HUES64 (cell line): ENCODE results near the gene CHST3.

ENCODE experiments used
- H3K27ac ChIP-seq: 2 replicates; pipeline ENCODE4 v1.7.0; 2013; ENCODE audit warnings: low read depth, low read length, inconsistent platforms
- H3K27me3 ChIP-seq: 2 replicates; pipeline ENCODE4 v1.6.1; 2013; ENCODE audit warnings: mild to moderate bottlenecking, low read length; ENCODE audit not compliant: insufficient read depth
- H3K36me3 ChIP-seq: 2 replicates; pipeline ENCODE4 v1.6.1; 2013; ENCODE audit warnings: mild to moderate bottlenecking, low read length; ENCODE audit not compliant: insufficient read depth
- H3K4me1 ChIP-seq: 2 replicates; pipeline ENCODE4 v1.6.1; 2013; ENCODE audit warnings: mild to moderate bottlenecking, low read length, moderate library complexity; ENCODE audit not compliant: insufficient read depth
- H3K4me3 ChIP-seq: 2 replicates; pipeline ENCODE4 v1.5.1; 2013; ENCODE audit warnings: mild to moderate bottlenecking, low read length, moderate library complexity
- H3K9ac ChIP-seq: 2 replicates; pipeline ENCODE4 v1.6.1; 2013; ENCODE audit warnings: mild to moderate bottlenecking, low read depth, low read length
- H3K9me3 ChIP-seq: 2 replicates; pipeline ENCODE4 v1.6.1; 2013; ENCODE audit warnings: low read depth, low read length; ENCODE audit not compliant: insufficient read depth
- WGBS: fragments of 150-250, 120-280 bp; methylation state at CpG from one replicate; pipeline ENCODE4 v1.1.7; 2013; ENCODE audit warnings: missing lambda C conversion rate; 5-methylcytosine and 5-hydroxymethylcytosine counted together

The CHST3 gene

DNA sequence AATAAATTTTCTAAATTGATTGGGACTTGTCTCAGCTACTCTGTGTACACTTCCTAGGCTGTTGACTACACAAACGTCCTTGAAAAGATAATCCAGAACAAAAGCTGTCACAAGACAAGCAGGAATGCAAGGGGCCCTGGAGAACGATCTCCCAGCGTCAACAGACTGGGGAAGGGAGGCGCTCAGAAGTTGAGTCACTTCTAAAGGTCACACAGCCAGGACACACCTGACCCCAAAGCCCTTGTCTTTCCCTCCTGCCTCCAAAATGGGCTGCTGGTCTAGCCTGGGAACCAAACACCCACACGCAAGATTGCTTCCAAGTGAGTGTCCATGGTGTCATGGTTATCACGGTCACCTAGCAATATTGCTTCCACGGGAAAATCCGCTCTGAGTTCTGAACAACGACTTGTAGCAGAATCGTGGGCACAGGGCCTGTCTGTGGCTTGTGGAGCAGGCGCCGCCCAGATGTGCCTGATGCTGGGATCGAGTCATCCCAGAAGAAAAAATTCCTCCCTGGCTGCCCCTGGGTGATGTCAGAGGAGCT is 74.3 kb downstream of the CHST3 start:
- H3K9me3 ChIP-seq, result no peaks in the 10 kb centered on the region
- no peaks in the 10 kb centered on the region for H3K36me3 ChIP-seq
- no peak overlapping the region for H3K9ac ChIP-seq
- no peaks in the 10 kb centered on the region for H3K27me3 ChIP-seq
- peaks cover 19% of the 10 kb centered on the region; the same call in 1 of the 2 replicates for H3K4me1 ChIP-seq
- H3K27ac ChIP-seq, result peak overlapping the region; percentile 47; the same call in 1 of the 2 replicates
- 85% methylated on average over 13 of the region's 13 CpGs for WGBS
- no peak overlapping the region for H3K4me3 ChIP-seq

DNA sequence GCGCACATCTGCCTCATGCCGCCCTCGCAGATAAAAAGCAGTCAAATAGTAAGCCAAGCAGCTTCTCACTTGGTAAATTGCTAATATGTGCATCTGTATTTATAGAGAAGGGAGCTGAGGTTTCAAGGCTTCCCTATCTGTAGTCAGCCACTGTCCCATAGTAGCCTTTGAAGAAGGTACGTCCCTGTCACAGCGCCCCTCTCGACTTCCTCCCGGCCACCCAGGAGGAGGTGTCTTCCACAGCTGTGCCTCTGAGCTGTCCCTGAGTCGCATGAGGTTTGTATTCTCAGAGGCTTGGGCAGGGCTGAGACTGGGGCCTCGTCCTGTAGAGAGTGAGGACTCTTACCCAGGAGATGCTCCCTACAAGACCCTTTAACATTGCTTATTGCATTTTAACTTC is 75.2 kb downstream of the CHST3 start:
- Histone ChIP-seq H3K36me3 (no peaks in the 10 kb centered on the region), H3K27ac (no peak overlapping the region), H3K27me3 (no peaks in the 10 kb centered on the region), H3K4me3 (no peak overlapping the region), H3K9me3 (no peaks in the 10 kb centered on the region), H3K4me1 (peaks cover 19% of the 10 kb centered on the region; the same call in 1 of the 2 replicates), H3K9ac (no peak overlapping the region)
- WGBS, result 70% methylated on average over 9 of the region's 9 CpGs

DNA sequence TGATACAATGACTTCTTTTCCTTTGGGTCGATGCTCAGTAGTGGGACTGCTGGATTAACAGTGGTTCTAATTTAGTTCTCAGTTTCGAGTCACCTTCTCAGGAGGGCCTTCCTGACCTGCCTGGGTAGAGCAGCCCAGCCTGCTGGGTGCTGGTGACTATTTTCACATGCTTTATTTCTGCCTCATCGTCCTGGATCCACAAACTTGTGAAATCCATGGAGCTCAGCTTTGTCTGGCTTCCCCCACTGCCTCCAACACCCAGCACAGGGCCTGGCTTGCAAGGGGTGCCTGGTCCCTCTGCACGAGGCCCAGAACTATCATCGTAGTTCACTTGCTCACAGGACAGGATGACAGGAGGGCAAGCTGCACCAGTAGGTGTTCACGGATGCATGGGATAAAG is 77.3 kb downstream of the CHST3 start:
- no peak overlapping the region for H3K27ac ChIP-seq

DNA sequence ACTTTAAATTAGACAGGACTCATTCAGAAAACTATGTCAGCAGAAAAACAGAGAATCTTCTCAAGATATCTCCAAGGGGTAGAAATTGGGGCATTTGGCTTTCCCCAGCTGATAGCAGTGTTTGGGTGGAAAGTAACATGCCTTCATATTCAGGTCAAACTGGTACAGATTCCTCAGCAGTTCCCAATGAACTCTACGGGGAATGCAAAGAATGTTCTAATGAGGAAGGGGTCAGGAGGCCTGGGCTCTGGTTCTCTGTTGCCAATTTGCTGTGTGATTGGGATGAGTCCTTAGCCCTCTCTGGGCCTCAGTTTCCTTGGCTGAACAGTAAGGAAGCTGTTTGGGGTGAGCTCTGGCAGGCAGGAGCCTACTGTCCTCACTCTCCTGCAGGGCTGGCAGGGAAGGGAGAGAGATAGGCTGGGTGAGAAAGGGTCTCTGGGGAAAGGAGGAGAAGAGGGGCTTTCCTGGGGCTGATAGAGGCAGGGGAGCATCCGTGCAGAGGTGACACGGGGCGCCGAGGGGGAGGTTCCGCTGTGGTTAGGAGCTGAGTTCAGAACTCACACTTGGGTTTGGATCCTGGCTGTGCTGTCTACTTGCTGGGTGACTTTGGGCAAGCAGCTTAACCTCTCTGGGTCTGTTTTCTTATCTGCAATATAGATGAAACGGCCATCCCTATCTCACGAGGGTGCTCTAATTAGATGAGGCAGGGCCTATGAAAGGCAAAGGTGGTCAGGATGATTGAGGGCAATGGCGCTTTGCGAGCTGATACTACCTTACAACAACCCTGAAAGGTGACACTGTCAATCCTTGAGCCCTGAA is 79.0 kb downstream of the CHST3 start:
- H3K27me3 ChIP-seq, result no peaks in the 10 kb centered on the region
- no peak overlapping the region for H3K4me3 ChIP-seq
- H3K4me1 ChIP-seq, result peaks cover 9% of the 10 kb centered on the region
- no peaks in the 10 kb centered on the region for H3K36me3 ChIP-seq
- no peak overlapping the region for H3K9ac ChIP-seq
- WGBS, result 92% methylated on average over 10 of the region's 10 CpGs
- no peak overlapping the region for H3K27ac ChIP-seq
- H3K9me3 ChIP-seq, result no peaks in the 10 kb centered on the region

More for the DNA sequence above, 77.3 kb downstream of the CHST3 start:
- Histone ChIP-seq H3K9me3 (no peaks in the 10 kb centered on the region), H3K4me3 (no peak overlapping the region), H3K36me3 (no peaks in the 10 kb centered on the region), H3K4me1 (peaks cover 19% of the 10 kb centered on the region; the same call in 1 of the 2 replicates), H3K27me3 (no peaks in the 10 kb centered on the region), H3K9ac (no peak overlapping the region)
- 90% methylated on average over 6 of the region's 6 CpGs for WGBS

DNA sequence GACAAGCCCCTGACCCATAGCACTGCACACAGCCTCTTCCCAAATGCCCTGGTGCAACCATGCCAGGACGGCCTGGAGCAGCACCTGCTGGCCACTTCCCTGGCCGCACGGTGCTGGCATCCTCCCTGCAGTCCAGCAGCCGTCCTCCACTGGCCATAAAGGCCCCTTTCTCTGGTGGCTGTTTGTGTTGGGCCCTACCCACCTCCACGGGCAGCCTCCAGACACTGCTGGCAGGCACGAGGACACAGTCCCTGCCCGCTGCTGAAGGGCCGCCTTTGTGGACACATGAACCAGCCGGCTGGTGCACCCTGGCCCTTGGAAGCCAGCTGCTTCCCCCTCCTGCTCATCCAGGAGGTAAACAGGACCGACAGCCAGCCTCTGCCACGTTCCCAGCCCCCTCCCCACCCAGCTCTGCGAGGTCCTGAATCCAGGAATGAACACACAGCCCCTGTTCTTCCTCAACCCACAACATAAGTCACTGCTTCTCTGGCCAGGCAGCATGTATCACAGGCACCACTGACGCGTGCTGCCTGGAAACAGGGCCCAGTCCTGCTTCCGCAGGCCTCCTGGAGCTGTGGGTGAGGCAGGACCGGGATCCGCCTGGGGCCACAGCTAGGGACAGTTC is 80.3 kb downstream of the CHST3 start:
- no peaks in the 10 kb centered on the region for H3K36me3 ChIP-seq
- peaks cover 1% of the 10 kb centered on the region; the same call in 1 of the 2 replicates for H3K9me3 ChIP-seq
- 83% methylated on average over 17 of the region's 17 CpGs for WGBS
- H3K4me3 ChIP-seq, result no peak overlapping the region
- no peak overlapping the region for H3K27ac ChIP-seq
- no peak overlapping the region for H3K9ac ChIP-seq
- H3K4me1 ChIP-seq, result peaks cover 6% of the 10 kb centered on the region
- no peaks in the 10 kb centered on the region for H3K27me3 ChIP-seq

DNA sequence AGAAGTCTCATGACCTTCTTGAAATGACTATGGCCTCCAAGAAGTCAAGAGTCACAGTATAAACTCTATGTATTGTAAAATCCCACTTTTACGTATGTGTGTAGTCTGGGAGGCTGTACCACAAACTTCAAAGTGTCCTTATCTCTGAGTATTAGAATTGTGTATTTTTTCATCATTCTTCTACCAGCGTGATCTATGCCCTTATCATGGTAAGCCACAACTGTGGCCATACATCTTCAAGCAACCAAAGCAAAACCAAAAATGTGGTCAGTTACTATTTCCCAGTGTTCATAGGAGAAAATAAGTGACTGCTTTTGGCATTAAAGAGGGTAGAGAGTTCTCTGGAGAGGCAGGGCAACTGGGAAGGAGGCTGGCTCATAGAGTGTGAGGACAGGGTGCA is 81.4 kb downstream of the CHST3 start:
- Histone ChIP-seq H3K4me3 (no peak overlapping the region), H3K27ac (no peak overlapping the region), H3K4me1 (peaks cover 6% of the 10 kb centered on the region), H3K9ac (no peak overlapping the region), H3K9me3 (peaks cover 6% of the 10 kb centered on the region; the same call in 1 of the 2 replicates), H3K36me3 (no peaks in the 10 kb centered on the region), H3K27me3 (no peaks in the 10 kb centered on the region)
- WGBS, result 100% methylated on average over 1 of the region's 2 CpGs

DNA sequence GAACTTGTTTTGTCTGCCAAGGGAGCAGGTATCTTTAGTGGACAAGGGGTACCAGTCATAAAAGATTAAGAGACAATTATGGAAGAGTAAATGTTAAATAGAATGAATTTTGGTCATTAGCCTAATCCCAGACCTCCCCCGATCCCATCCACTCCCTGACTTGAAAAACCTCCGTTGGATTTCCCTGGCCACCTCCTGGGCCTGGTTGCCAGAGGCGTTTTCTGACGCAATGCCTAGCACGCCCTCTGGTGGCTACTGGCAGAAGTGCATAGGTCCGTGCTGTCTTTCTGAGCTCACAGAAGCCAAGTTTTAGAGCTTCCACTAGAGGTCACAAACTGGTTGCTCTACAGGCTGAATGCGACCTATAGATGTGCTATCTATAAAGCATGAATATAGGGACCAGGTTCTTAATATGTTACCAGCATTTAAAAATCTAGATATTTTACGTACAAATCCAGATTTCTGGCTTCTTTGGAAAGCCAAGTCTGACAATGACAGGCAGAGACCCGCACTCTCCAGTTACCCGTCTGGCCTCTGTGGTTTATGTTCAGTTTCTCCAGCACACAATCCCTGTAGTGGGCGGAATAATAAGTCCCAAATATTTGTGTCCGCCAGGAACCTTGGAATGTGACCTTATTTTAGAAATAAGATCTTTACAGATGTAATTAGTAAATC is 84.4 kb downstream of the CHST3 start:
- Histone ChIP-seq H3K27me3 (no peaks in the 10 kb centered on the region), H3K4me1 (peaks cover 3% of the 10 kb centered on the region), H3K4me3 (no peak overlapping the region), H3K27ac (no peak overlapping the region), H3K9ac (no peak overlapping the region), H3K9me3 (peaks cover 6% of the 10 kb centered on the region; the same call in 1 of the 2 replicates), H3K36me3 (no peaks in the 10 kb centered on the region)
- WGBS, result 30% methylated on average over 12 of the region's 12 CpGs

DNA sequence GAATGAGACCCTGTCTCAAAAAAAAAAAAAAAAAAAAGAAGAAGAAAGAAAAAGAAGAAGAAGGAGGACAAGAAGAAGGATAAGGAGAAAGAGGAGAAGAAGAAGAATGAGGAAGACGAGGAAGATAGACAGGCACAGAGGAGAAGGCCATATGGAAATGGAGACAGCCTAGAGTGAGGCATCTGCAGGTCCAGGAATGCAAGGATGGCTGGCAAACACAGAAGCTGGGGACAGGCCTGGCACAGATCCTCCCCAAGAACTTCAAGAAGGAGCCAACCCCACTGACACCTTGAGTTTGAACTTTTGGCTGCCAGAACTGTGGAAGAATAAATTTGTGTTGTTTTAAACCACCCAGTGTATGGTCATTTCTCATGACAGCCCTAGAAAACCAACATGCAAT is 85.3 kb downstream of the CHST3 start:
- Histone ChIP-seq H3K9me3 (peaks cover 6% of the 10 kb centered on the region; the same call in 1 of the 2 replicates), H3K36me3 (no peaks in the 10 kb centered on the region), H3K27ac (no peak overlapping the region), H3K4me1 (peaks cover 3% of the 10 kb centered on the region), H3K4me3 (no peak overlapping the region), H3K27me3 (no peaks in the 10 kb centered on the region), H3K9ac (no peak overlapping the region)
- WGBS, result 91% methylated on average over 1 of the region's 1 CpG

DNA sequence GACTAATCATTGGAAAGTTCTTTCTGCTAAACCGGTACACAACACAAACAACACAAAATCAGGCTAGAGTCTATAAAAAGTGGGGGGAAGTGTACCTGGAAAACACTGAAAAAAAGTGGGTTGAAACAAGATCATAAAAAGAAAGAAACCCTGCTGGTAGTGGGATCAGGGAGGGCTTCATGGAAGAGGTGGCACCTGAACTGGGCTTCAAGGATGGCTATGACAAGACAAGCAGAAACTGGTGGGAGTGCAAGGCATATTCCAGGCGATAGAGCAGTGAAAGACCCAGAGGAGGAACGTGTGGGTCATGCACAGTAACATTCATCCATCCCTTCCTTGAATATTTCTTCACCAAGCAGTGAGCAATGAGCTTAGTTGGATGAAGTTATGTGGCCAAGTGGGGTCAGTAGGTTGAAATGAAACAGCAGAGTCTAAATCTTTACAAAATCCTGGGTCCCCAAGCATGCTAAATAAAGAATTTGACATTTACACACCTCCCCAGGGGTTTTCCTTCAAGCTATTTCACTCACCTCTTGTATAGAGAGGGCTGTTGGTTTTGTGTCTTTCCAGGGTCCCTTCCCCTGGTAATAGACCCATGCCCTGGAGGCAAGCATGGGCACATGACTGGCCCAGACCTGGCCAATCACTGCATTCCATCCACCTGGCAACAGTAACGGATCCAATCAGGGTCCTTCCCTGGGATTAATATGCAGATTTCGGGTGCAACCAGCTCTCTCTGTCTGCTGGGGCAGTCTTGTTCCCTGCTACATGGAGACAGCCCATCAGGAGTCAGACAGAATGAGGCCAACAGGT is 86.0 kb downstream of the CHST3 start:
- WGBS, result 87% methylated on average over 4 of the region's 5 CpGs
- no peaks in the 10 kb centered on the region for H3K27me3 ChIP-seq
- no peaks in the 10 kb centered on the region for H3K36me3 ChIP-seq
- H3K4me3 ChIP-seq, result no peak overlapping the region
- H3K27ac ChIP-seq, result no peak overlapping the region
- peaks cover 3% of the 10 kb centered on the region for H3K4me1 ChIP-seq
- H3K9me3 ChIP-seq, result peaks cover 6% of the 10 kb centered on the region; the same call in 1 of the 2 replicates
- no peak overlapping the region for H3K9ac ChIP-seq

DNA sequence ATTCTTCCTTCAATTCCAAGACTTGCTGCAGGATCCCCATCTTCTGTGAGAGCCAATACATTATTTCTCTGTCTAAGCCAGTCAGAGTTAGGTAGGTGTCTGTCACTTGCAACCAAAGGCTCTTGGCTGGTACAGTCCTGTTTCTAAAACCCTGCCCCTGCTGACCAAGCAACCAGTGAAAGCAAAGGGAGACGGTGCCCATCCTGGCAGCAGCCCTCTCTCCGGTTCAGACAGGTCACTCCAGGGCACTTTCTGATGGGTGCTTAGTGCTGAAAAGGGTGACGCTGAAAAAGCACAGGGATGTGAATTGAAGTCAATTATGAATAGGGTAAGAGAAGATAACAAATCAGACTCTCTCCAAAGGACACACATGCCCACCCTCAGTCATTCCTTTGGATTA is 86.7 kb downstream of the CHST3 start:
- Histone ChIP-seq H3K4me3 (no peak overlapping the region), H3K36me3 (no peaks in the 10 kb centered on the region), H3K9ac (no peak overlapping the region), H3K4me1 (peaks cover 3% of the 10 kb centered on the region), H3K9me3 (peaks cover 6% of the 10 kb centered on the region; the same call in 1 of the 2 replicates), H3K27me3 (no peaks in the 10 kb centered on the region), H3K27ac (no peak overlapping the region)
- 58% methylated on average over 3 of the region's 3 CpGs for WGBS
